T-helper 1 cell (primary cell): ENCODE results near the gene MOCOS.

Source experiments
- DNase-seq, 5 donors: peaks; one replicate each; pipeline ENCODE4 v3.0.0-alpha.2; 2012 to 2020

Gene MOCOS

GRCh38 chr18:36308711-36309435, 121.6 kb downstream of the MOCOS start:
- no peak for DNase-seq

GRCh38 chr18:36309436-36310391, 122.4 kb downstream of the MOCOS start:
- DNase-seq, result no peak

- DNase-seq, result no peak
These were observed 123.8 kb downstream of the MOCOS start for GRCh38 chr18:36311026-36311570.

GRCh38 chr18:36312806-36313395, 125.6 kb downstream of the MOCOS start:
- no peak for DNase-seq

- DNase-seq, result no peak
These were observed 126.8 kb downstream of the MOCOS start for GRCh38 chr18:36314098-36314497.

GRCh38 chr18:36314754-36315153, 127.5 kb downstream of the MOCOS start:
- DNase-seq, result no peak

GRCh38 chr18:36315736-36316135, 128.4 kb downstream of the MOCOS start:
- no peak for DNase-seq

GRCh38 chr18:36316246-36316645, 128.9 kb downstream of the MOCOS start:
- no peak for DNase-seq
